ENCODE data around the gene CABLES1. TPM values are rescaled to one million over a fixed set of nuclear protein-coding genes. Genes with fewer than 3 reads are reported as not detected.

The CABLES1 gene
- polyA plus RNA-seq, 3 donors = 0.09 to 0.15 TPM; not detected in 1

GRCh38 chr18:23182606-23183005 lies 47.3 kb downstream of the CABLES1 start:
- H3K36me3 ChIP-seq (replicated peaks in 1 of 2; ENCODE audit: control insufficient read depth in 1 of 2, insufficient read depth in 2 of 2, low read length in 2 of 2) = no peaks in the 10 kb centered on the region
- no peak for DNase-seq
- Mint-ChIP-seq H3K9me3 (peaks cover 0 to 2% (median 0%) of the 10 kb centered on the region in 7 donors), H3K36me3 (no peaks in the 10 kb centered on the region), H3K27me3 (ENCODE audit: low read depth in 3 of 3) (peaks cover 0 to under 1% (median 0%) of the 10 kb centered on the region in 3 donors), H3K27ac (no peak overlapping the region), H3K4me1 (no peaks in the 10 kb centered on the region), H3K4me3 (no peak overlapping the region)
- no peak overlapping the region for H3K4me2 ChIP-seq (replicated peaks; ENCODE audit: extremely low read depth, low read length, poor library complexity, severe bottlenecking)
- no peak for TF ChIP-seq CTCF (IDR thresholded peaks at IDR 0.05)
- H3K4me3 ChIP-seq (replicated peaks in 1 of 3; ENCODE audit: low read depth in 2 of 3, low read length in 3 of 3) = no peak overlapping the region
- 97% methylated on average over 9 of the region's 9 CpGs for WGBS (ENCODE audit: insufficient coverage)
- no peak overlapping the region for H3K9ac ChIP-seq (ENCODE audit: insufficient read depth, low read length, poor library complexity, severe bottlenecking)
- no peaks in the 10 kb centered on the region for H3K27me3 ChIP-seq (ENCODE audit: control insufficient read depth in 2 of 2, insufficient read depth in 2 of 2, low read length in 2 of 2)
- H4K20me1 ChIP-seq (ENCODE audit: insufficient read depth, low read length) = no peaks in the 10 kb centered on the region
- no peaks in the 10 kb centered on the region for H3K9me3 ChIP-seq (replicated peaks in 1 of 2; ENCODE audit: control insufficient read depth in 1 of 2, insufficient read depth in 1 of 2, low read length in 2 of 2)
- no peak overlapping the region for H2AFZ ChIP-seq (ENCODE audit: insufficient read depth, low read depth, low read length, poor library complexity, severe bottlenecking)
- intact Hi-C loops (cut with micrococcal nuclease) = no loop called here
- H3K4me1 ChIP-seq (ENCODE audit: control insufficient read depth in 1 of 2, insufficient read depth in 2 of 2, low read length in 2 of 2) = no peaks in the 10 kb centered on the region
- no peaks in the 10 kb centered on the region for H3K79me2 ChIP-seq (ENCODE audit: insufficient read depth, low read length)
- H3K27ac ChIP-seq (ENCODE audit: low read depth in 1 of 2, low read length in 2 of 2) = no peak overlapping the region

GRCh38 chr18:23183411-23184150 lies 48.3 kb downstream of the CABLES1 start:
- Histone ChIP-seq H3K27me3 (ENCODE audit: control insufficient read depth in 2 of 2, insufficient read depth in 2 of 2, low read length in 2 of 2) (no peaks in the 10 kb centered on the region), H3K4me3 (replicated peaks in 1 of 3; ENCODE audit: low read depth in 2 of 3, low read length in 3 of 3) (no peak overlapping the region), H3K9ac (ENCODE audit: insufficient read depth, low read length, poor library complexity, severe bottlenecking) (no peak overlapping the region), H3K4me2 (replicated peaks; ENCODE audit: extremely low read depth, low read length, poor library complexity, severe bottlenecking) (no peak overlapping the region), H3K4me1 (ENCODE audit: control insufficient read depth in 1 of 2, insufficient read depth in 2 of 2, low read length in 2 of 2) (no peaks in the 10 kb centered on the region), H3K27ac (ENCODE audit: low read depth in 1 of 2, low read length in 2 of 2) (no peak overlapping the region), H3K9me3 (replicated peaks in 1 of 2; ENCODE audit: control insufficient read depth in 1 of 2, insufficient read depth in 1 of 2, low read length in 2 of 2) (no peaks in the 10 kb centered on the region), H4K20me1 (ENCODE audit: insufficient read depth, low read length) (no peaks in the 10 kb centered on the region), H2AFZ (ENCODE audit: insufficient read depth, low read depth, low read length, poor library complexity, severe bottlenecking) (no peak overlapping the region), H3K79me2 (ENCODE audit: insufficient read depth, low read length) (no peaks in the 10 kb centered on the region), H3K36me3 (replicated peaks in 1 of 2; ENCODE audit: control insufficient read depth in 1 of 2, insufficient read depth in 2 of 2, low read length in 2 of 2) (no peaks in the 10 kb centered on the region)
- 95% methylated on average over 6 of the region's 8 CpGs for WGBS (ENCODE audit: insufficient coverage)
- H3K27ac Mint-ChIP-seq = no peak overlapping the region
- DNase-seq = no peak
- H3K4me3 Mint-ChIP-seq = no peak overlapping the region
- intact Hi-C loops (cut with micrococcal nuclease) = no loop called here
- TF ChIP-seq CTCF (IDR thresholded peaks at IDR 0.05) = no peak
- H3K36me3 Mint-ChIP-seq = no peaks in the 10 kb centered on the region
- no peaks in the 10 kb centered on the region for H3K27me3 Mint-ChIP-seq (ENCODE audit: low read depth in 3 of 3)
- H3K9me3 Mint-ChIP-seq = peaks cover 0 to 2% (median 0%) of the 10 kb centered on the region in 7 donors
- H3K4me1 Mint-ChIP-seq = no peaks in the 10 kb centered on the region
